Fibroblast of villous mesenchyme (primary cell): ENCODE results near the gene TMEM38B. TPM values are rescaled to one million over a fixed set of nuclear protein-coding genes. Genes with fewer than 3 reads are reported as not detected.

Experiments used
- DNase-seq: peaks from one replicate; pipeline ENCODE4 v3.0.0-alpha.2; 2010; ENCODE audit warnings: low read depth
- H3K4me3 ChIP-seq: 2 replicates; pipeline ENCODE4 v1.5.1; 2011; ENCODE audit warnings: low read depth, mild to moderate bottlenecking, low read length
- CTCF ChIP-seq: IDR thresholded peaks from 2 replicates; pipeline ENCODE4 v1.5.1; 2012; ENCODE audit warnings: low read depth, mild to moderate bottlenecking, low read length; ENCODE audit not compliant: insufficient read depth
- total RNA-seq: library from RNA; depleted of rRNA; stranded (reverse); fragments of >200 nt; gene quantifications from 2 replicates; pipeline ENCODE4 v1.2.3, GENCODE V29; 2012

TMEM38B gene
- total RNA-seq, 1 donor: 20.7 TPM

GRCh38 chr9:105672711-105673234, 21.6 kb upstream of the TMEM38B start:
- TF ChIP-seq CTCF: no peak
- no peak for DNase-seq
- no peak overlapping the region for H3K4me3 ChIP-seq

GRCh38 chr9:105673850-105674387, 20.4 kb upstream of the TMEM38B start:
- no peak for DNase-seq
- H3K4me3 ChIP-seq: no peak overlapping the region
- no peak for TF ChIP-seq CTCF

GRCh38 chr9:105676351-105676923, 17.9 kb upstream of the TMEM38B start:
- DNase-seq: no peak
- no peak overlapping the region for H3K4me3 ChIP-seq
- TF ChIP-seq CTCF: no peak

GRCh38 chr9:105678163-105678562, 16.2 kb upstream of the TMEM38B start:
- DNase-seq: no peak
- H3K4me3 ChIP-seq: no peak overlapping the region
- no peak for TF ChIP-seq CTCF

GRCh38 chr9:105678781-105679180, 15.6 kb upstream of the TMEM38B start:
- TF ChIP-seq CTCF: no peak
- no peak overlapping the region for H3K4me3 ChIP-seq
- DNase-seq: no peak

- H3K4me3 ChIP-seq: no peak overlapping the region
- no peak for TF ChIP-seq CTCF
- DNase-seq: no peak
Observed at GRCh38 chr9:105679257-105680022, 14.9 kb upstream of the TMEM38B start.
